GM23338 (cell line): Measurements from ENCODE around the gene CCR4. TPM values are rescaled to one million over a fixed set of nuclear protein-coding genes. Genes with fewer than 3 reads are reported as not detected.
"Not testable (repeated sequence)": the region's sequence is repeated elsewhere in the genome, so short reads cannot be mapped to it uniquely, and the experiment has no call there.

Experiments
- ATAC-seq: fragments of 200-7000 bp; cut with Tn5 transposase; 3 replicates; pipeline ENCODE4 v1.9.1; 2020
- DNase-seq: peaks from one replicate; pipeline ENCODE4 v3.0.0-alpha.2; 2015; ENCODE audit warnings: low spot score
- H2AFZ ChIP-seq: fragments of 200-600 bp; sonication (generic); 2 replicates; pipeline ENCODE4 v1.8.0; 2016; ENCODE audit warnings: antibody characterized with exemption, mild to moderate bottlenecking, moderate library complexity
- H3F3A ChIP-seq: fragments of 200-600 bp; sonication (generic); replicated peaks from 2 replicates; pipeline ENCODE4 v1.8.0; 2017; ENCODE audit warnings: antibody characterized with exemption, mixed run types, low read depth
- H3K27ac ChIP-seq: fragments of 200-600 bp; sonication (generic); 2 replicates; pipeline ENCODE4 v1.6.1; 2016; ENCODE audit warnings: low read depth
- H3K27me3 ChIP-seq: fragments of 200-600 bp; sonication (generic); 2 replicates; pipeline ENCODE4 v1.8.0; 2016; ENCODE audit warnings: mild to moderate bottlenecking, mixed run types, moderate library complexity; ENCODE audit not compliant: insufficient read depth
- H3K36me3 ChIP-seq: fragments of 200-600 bp; sonication (generic); 2 replicates; pipeline ENCODE4 v1.8.0; 2016; ENCODE audit warnings: mild to moderate bottlenecking; ENCODE audit not compliant: insufficient read depth
- H3K4me1 ChIP-seq: fragments of 200-600 bp; sonication (generic); 2 replicates; pipeline ENCODE4 v1.8.0; 2016; ENCODE audit warnings: mild to moderate bottlenecking, moderate library complexity; ENCODE audit not compliant: insufficient read depth
- H3K4me2 ChIP-seq: fragments of 200-600 bp; sonication (generic); 2 replicates; pipeline ENCODE4 v1.7.1; 2017; ENCODE audit warnings: mixed run types
- H3K4me3 ChIP-seq: fragments of 200-600 bp; sonication (generic); 2 replicates; pipeline ENCODE4 v1.6.1; 2016; ENCODE audit warnings: mixed run types
- H3K79me2 ChIP-seq: fragments of 200-600 bp; sonication (generic); replicated peaks from 2 replicates; pipeline ENCODE4 v1.8.0; 2017; ENCODE audit warnings: mild to moderate bottlenecking; ENCODE audit not compliant: insufficient read depth
- H3K9me2 ChIP-seq: fragments of 200-600 bp; sonication (generic); 2 replicates; pipeline ENCODE4 v1.8.0; 2017; ENCODE audit not compliant: insufficient read depth
- H4K20me1 ChIP-seq: fragments of 200-600 bp; sonication (generic); replicated peaks from 2 replicates; pipeline ENCODE4 v1.8.0; 2017; ENCODE audit warnings: mild to moderate bottlenecking; ENCODE audit not compliant: insufficient read depth
- H3K27ac Mint-ChIP-seq: 2 replicates; pipeline ENCODE4 v1.8.0; 2020; ENCODE audit warnings: inconsistent platforms, mild to moderate bottlenecking, moderate library complexity, mixed read lengths
- H3K27me3 Mint-ChIP-seq: 3 replicates; pipeline ENCODE4 v1.8.0; 2022; ENCODE audit warnings: low read depth, mild to moderate bottlenecking, moderate library complexity, mixed read lengths, inconsistent platforms; ENCODE audit not compliant: insufficient read depth, poor library complexity
- H3K36me3 Mint-ChIP-seq: 3 replicates; pipeline ENCODE4 v1.8.0; 2021; ENCODE audit warnings: low read depth, mild to moderate bottlenecking, inconsistent platforms, moderate library complexity, mixed read lengths
- H3K4me1 Mint-ChIP-seq: 3 replicates; pipeline ENCODE4 v1.8.0; 2020; ENCODE audit warnings: mild to moderate bottlenecking, inconsistent platforms, mixed read lengths
- H3K4me3 Mint-ChIP-seq: 3 replicates; pipeline ENCODE4 v1.8.0; 2021; ENCODE audit warnings: moderate library complexity, mild to moderate bottlenecking, inconsistent platforms, mixed read lengths
- H3K9me3 Mint-ChIP-seq: 3 replicates; pipeline ENCODE4 v1.8.0; 2020; ENCODE audit warnings: moderate library complexity, mild to moderate bottlenecking, inconsistent platforms, mixed read lengths
- CREB1 ChIP-seq: fragments of 250-450 bp; sonication (Bioruptor Pico); IDR thresholded peaks from 2 replicates; pipeline ENCODE4 v1.5.0; 2020; ENCODE audit warnings: low read depth, mild to moderate bottlenecking, moderate library complexity
- CTCF ChIP-seq, 2 experiments: fragments of 200-600 bp in 1 of 2; sonication (generic) in 1 of 2; conservative IDR thresholded peaks; 2 replicates each; pipeline versions ENCODE4 v1.5.1 to v1.6.1; 2016 to 2017; ENCODE audit warnings: antibody characterized with exemption in 2 of 2, low read depth in 2 of 2, mild to moderate bottlenecking in 2 of 2, moderate library complexity in 1 of 2
- ETS1 ChIP-seq: IDR thresholded peaks from 2 replicates; pipeline ENCODE4 v1.6.1; 2016; ENCODE audit warnings: antibody characterized with exemption
- EZH2 ChIP-seq: fragments of 200-600 bp; sonication (generic); IDR thresholded peaks from one replicate; pipeline ENCODE4 v1.8.0; 2017; ENCODE audit warnings: antibody characterized with exemption, mild to moderate bottlenecking, low read depth; ENCODE audit not compliant: unreplicated experiment
- POLR2AphosphoS5 ChIP-seq: IDR thresholded peaks from 2 replicates; pipeline ENCODE4 v1.6.1; 2016; ENCODE audit warnings: antibody characterized with exemption, low read depth
- ZNF462 ChIP-seq: fragments of 250-450 bp; sonication (Bioruptor Pico); IDR thresholded peaks from 2 replicates; pipeline ENCODE4 v1.5.0; 2020; ENCODE audit warnings: mild to moderate bottlenecking, moderate library complexity
- polyA plus RNA-seq: library from polyadenylated mRNA; unstranded; fragments of >200 nt; fragmentation: Nextera tagmentation; extraction: Ambion mirVana; gene quantifications from 2 replicates; pipeline ENCODE4 v1.2.1, GENCODE V29; 2016
- total RNA-seq: library from RNA; depleted of rRNA; stranded (reverse); fragments of >200 nt; shearing (Covaris generic); gene quantifications from 2 replicates; pipeline ENCODE4 v1.2.3, GENCODE V29; 2014

Gene CCR4
- total and polyA plus RNA-seq, 2 experiments from 2014 or later, result 0.10 to 0.35 TPM

- peaks cover 5% of the 10 kb centered on the region; the same call in 1 of the 3 replicates for H3K4me1 Mint-ChIP-seq
- no peak for TF ChIP-seq ZNF462 (CRISPR knock-in tag)
- Histone ChIP-seq H3F3A (no peaks in the 10 kb centered on the region), H3K9me2 (no peaks in the 10 kb centered on the region), H3K79me2 (no peaks in the 10 kb centered on the region), H3K4me2 (no peak overlapping the region), H3K4me3 (no peak overlapping the region), H3K36me3 (no peaks in the 10 kb centered on the region), H3K27ac (no peak overlapping the region), H3K27me3 (no peaks in the 10 kb centered on the region), H2AFZ (peak overlapping the region; percentile 57; the same call in 1 of the 2 replicates), H3K4me1 (no peaks in the 10 kb centered on the region), H4K20me1 (no peaks in the 10 kb centered on the region)
- H3K36me3 Mint-ChIP-seq, result no peaks in the 10 kb centered on the region
- H3K4me3 Mint-ChIP-seq, result no peak overlapping the region
- ATAC-seq (no peak), DNase-seq (no peak)
- H3K27me3 Mint-ChIP-seq, result no peaks in the 10 kb centered on the region
- H3K9me3 Mint-ChIP-seq, result no peaks in the 10 kb centered on the region
- H3K27ac Mint-ChIP-seq, result no peak overlapping the region
These were observed 26.9 kb downstream of the CCR4 start for GRCh38 chr3:32978331-32978730.

- H3K9me2 ChIP-seq, result no peaks in the 10 kb centered on the region
- no peak overlapping the region for H3K27ac ChIP-seq
- H3K27me3 ChIP-seq, result no peaks in the 10 kb centered on the region
- H2AFZ ChIP-seq, result no peak overlapping the region
- no peak overlapping the region for H3K4me3 ChIP-seq
- no peaks in the 10 kb centered on the region for H3K79me2 ChIP-seq
- Mint-ChIP-seq H3K36me3 (no peaks in the 10 kb centered on the region), H3K27ac (no peak overlapping the region), H3K4me3 (no peak overlapping the region), H3K27me3 (peaks cover 4% of the 10 kb centered on the region), H3K9me3 (no peaks in the 10 kb centered on the region), H3K4me1 (no peaks in the 10 kb centered on the region)
- H4K20me1 ChIP-seq, result no peaks in the 10 kb centered on the region
- ATAC-seq (no peak), DNase-seq (no peak)
- no peak overlapping the region for H3K4me2 ChIP-seq
- H3F3A ChIP-seq, result no peaks in the 10 kb centered on the region
- TF ChIP-seq CTCF (conservative IDR thresholded peaks at IDR 0.05; ENCODE audit: low read depth in 2 of 2) (no peak), POLR2AphosphoS5 (no peak), EZH2 (no peak), CREB1 (CRISPR knock-in tag) (no peak), ETS1 (no peak)
- H3K36me3 ChIP-seq, result no peaks in the 10 kb centered on the region
- no peaks in the 10 kb centered on the region for H3K4me1 ChIP-seq
These were observed 31.7 kb downstream of the CCR4 start for GRCh38 chr3:32983124-32983523.

- not testable (repeated sequence) for H3K4me1 ChIP-seq, H3K27me3 Mint-ChIP-seq, H3K4me2 ChIP-seq, H3K4me3 Mint-ChIP-seq, H3K4me1 Mint-ChIP-seq, H3K9me2 ChIP-seq, H3K27me3 ChIP-seq, H3K4me3 ChIP-seq, DNase-seq, H3K27ac Mint-ChIP-seq, H3K36me3 ChIP-seq, H3K79me2 ChIP-seq, H3F3A ChIP-seq, H4K20me1 ChIP-seq, H2AFZ ChIP-seq, H3K27ac ChIP-seq, H3K9me3 Mint-ChIP-seq, H3K36me3 Mint-ChIP-seq, ATAC-seq
These were observed 33.5 kb downstream of the CCR4 start for GRCh38 chr3:32984918-32985317.
